ENCODE results near the gene ZPLD1. TPM values are rescaled to one million over a fixed set of nuclear protein-coding genes. Genes with fewer than 3 reads are reported as not detected.

ZPLD1 gene
- total RNA-seq, 1 experiment from 2014 or later: not detected

- TF ChIP-seq SP1 (IDR thresholded peaks at IDR 0.05; ENCODE audit: low read depth) (no peak), ELF1 (IDR thresholded peaks at IDR 0.05; ENCODE audit: borderline replicate concordance, low read depth) (no peak), CEBPB (IDR thresholded peaks at IDR 0.05; ENCODE audit: low read depth) (no peak), SRF (IDR thresholded peaks at IDR 0.05; ENCODE audit: low read depth) (no peak), FOSL1 (IDR thresholded peaks at IDR 0.05; ENCODE audit: low read depth) (0 out of 2 replicates have a peak, but pooled peaks have one; percentile 13), POLR2A (IDR thresholded peaks at IDR 0.05; ENCODE audit: borderline replicate concordance, extremely low read depth, insufficient read depth, insufficient read length) (no peak), MAX (IDR thresholded peaks at IDR 0.05) (no peak), REST (IDR thresholded peaks at IDR 0.05; ENCODE audit: low read depth) (no peak)
- Histone ChIP-seq H3K9me2 (ENCODE audit: insufficient read depth) (no peaks in the 10 kb centered on the region), H3K27ac (ENCODE audit: low read depth, low read length) (peak overlapping the region; percentile 39), H3K79me2 (ENCODE audit: insufficient read depth, low read length) (no peaks in the 10 kb centered on the region), H3K4me2 (ENCODE audit: low read length) (peak overlapping the region; percentile 63), H4K20me1 (ENCODE audit: insufficient read depth) (no peaks in the 10 kb centered on the region), H3K4me1 (ENCODE audit: control insufficient read depth in 1 of 2, insufficient read depth in 2 of 2, low read length in 2 of 2) (peaks cover 0 to 17% of the 10 kb centered on the region in 2 experiments; a peak in 2 of 4 replicates), H3K4me3 (replicated peaks in 1 of 2; ENCODE audit: low read depth in 1 of 2, low read length in 2 of 2) (peak overlapping the region in 1 of 2 experiments; percentile 50; a peak in 3 of 4 replicates), H3K36me3 (ENCODE audit: control insufficient read depth in 1 of 2, insufficient read depth in 2 of 2, low read length in 2 of 2) (no peaks in the 10 kb centered on the region), H3K27me3 (ENCODE audit: insufficient read depth, low read length) (no peaks in the 10 kb centered on the region), H2AFZ (ENCODE audit: low read depth, low read length, poor library complexity, severe bottlenecking) (peak overlapping the region; percentile 83), H3K9ac (ENCODE audit: low read length) (peak overlapping the region; percentile 30; the same call in 1 of the 2 replicates), H3K9me3 (ENCODE audit: control insufficient read depth in 1 of 2, insufficient read depth in 1 of 2, low read depth in 1 of 2, low read length in 2 of 2) (no peaks in the 10 kb centered on the region)
- intact Hi-C loops (cut with micrococcal nuclease): no loop called here
- BruUV-seq (replicated peaks): no TSS peak
- no peak for DNase-seq (ENCODE audit: low read depth, low spot score)
- peak; percentile 63 for ATAC-seq
- ChIA-PET POLR2A (no interaction called here), RAD21 (ENCODE audit: low non-redundant PET in 1 of 2, low total read pairs in 2 of 2, uncharacterized antibody in 2 of 2, unreplicated experiment in 2 of 2) (no interaction called here), CTCF (interaction anchor here (0.6 to 1.4 kb wide), 3 partner anchors 17 to 284 kb away, joined by 3 to 4 read pairs (median 3); no protein-coding TSS in a partner anchor)
These were observed 78.1 kb downstream of the ZPLD1 start for GRCh38 chr3:102512734-102513504.

Data from HCT116 (cell line).